GM12892 (cell line): Measurements from ENCODE around the gene PLBD2.

ENCODE experiments used
- POLR2A ChIP-seq: IDR thresholded peaks from 2 replicates; pipeline ENCODE4 v1.6.1; 2011; ENCODE audit warnings: low read depth, low read length, control low read depth
- POLR2AphosphoS5 ChIP-seq: IDR thresholded peaks from 2 replicates; pipeline ENCODE4 v1.6.1; 2011; ENCODE audit warnings: low read depth, low read length, control low read depth

DNA sequence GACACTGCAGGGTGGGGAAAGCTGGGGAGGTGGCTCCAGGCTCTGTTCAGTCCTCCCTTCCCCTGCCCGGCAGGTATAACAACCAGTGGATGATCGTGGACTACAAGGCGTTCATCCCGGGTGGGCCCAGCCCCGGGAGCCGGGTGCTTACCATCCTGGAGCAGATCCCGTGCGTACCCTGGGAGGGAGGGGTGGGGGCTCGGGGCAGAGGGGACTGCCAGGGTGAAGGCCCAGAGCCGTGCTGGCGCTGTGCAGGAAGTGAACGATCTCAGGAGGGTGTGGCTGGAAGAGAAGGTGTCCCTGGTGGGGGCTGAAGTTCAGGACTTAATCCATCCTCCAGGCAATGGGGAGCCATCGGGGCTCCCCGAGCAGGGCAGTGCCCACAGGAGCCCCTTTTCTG lies 26.4 kb downstream of the PLBD2 start:
- TF ChIP-seq POLR2A, result no peak
- TF ChIP-seq POLR2AphosphoS5, result no peak
